Fibroblast of lung (primary cell): Measurements from ENCODE around the gene MXI1. TPM values are rescaled to one million over a fixed set of nuclear protein-coding genes. Genes with fewer than 3 reads are reported as not detected.

Experiments
- DNase-seq, 2 donors: peaks; one replicate each; pipeline versions ENCODE4 v3.0.0 to v3.0.0-alpha.2; 2010; ENCODE audit warnings: low read depth in 2 of 2
- H2AFZ ChIP-seq: 2 replicates; pipeline ENCODE4 v1.5.1; 2012; ENCODE audit warnings: low read length, control low read depth, inconsistent platforms
- H3K27ac ChIP-seq: 2 replicates; pipeline ENCODE4 v1.5.1; 2011; ENCODE audit warnings: low read length, control low read depth; ENCODE audit not compliant: insufficient read depth
- H3K27me3 ChIP-seq: 2 replicates; pipeline ENCODE4 v1.5.1; 2011; ENCODE audit warnings: mild to moderate bottlenecking, low read length; ENCODE audit not compliant: control insufficient read depth, insufficient read depth
- H3K36me3 ChIP-seq: 2 replicates; pipeline ENCODE4 v1.5.1; 2011; ENCODE audit warnings: low read length; ENCODE audit not compliant: control insufficient read depth, insufficient read depth
- H3K4me1 ChIP-seq: 2 replicates; pipeline ENCODE4 v1.5.1; 2011; ENCODE audit warnings: low read length; ENCODE audit not compliant: control insufficient read depth, insufficient read depth; ENCODE audit errors: extremely low read depth
- H3K4me2 ChIP-seq: 2 replicates; pipeline ENCODE4 v1.5.1; 2011; ENCODE audit warnings: low read length, control low read depth; ENCODE audit not compliant: insufficient read depth; ENCODE audit errors: extremely low read depth
- H3K4me3 ChIP-seq, 4 experiments: fragments of 200-600 bp in 1 of 4; sonication (generic) in 1 of 4; replicated peaks in 1 of 4; 2 replicates each; pipeline ENCODE4 v1.5.1; 2011 to 2016; ENCODE audit warnings: low read length in 4 of 4, low read depth in 3 of 4, mild to moderate bottlenecking in 3 of 4, control low read depth in 2 of 4, inconsistent platforms in 1 of 4, mixed read lengths in 1 of 4; ENCODE audit not compliant: insufficient read depth in 1 of 4; ENCODE audit errors: control extremely low read depth in 1 of 4
- H3K79me2 ChIP-seq: 2 replicates; pipeline ENCODE4 v1.5.1; 2012; ENCODE audit warnings: mild to moderate bottlenecking, low read length, inconsistent platforms; ENCODE audit not compliant: control insufficient read depth, insufficient read depth
- H3K9ac ChIP-seq: 2 replicates; pipeline ENCODE4 v1.5.1; 2011; ENCODE audit warnings: mild to moderate bottlenecking, low read length, control low read depth; ENCODE audit not compliant: insufficient read depth
- H3K9me3 ChIP-seq: 2 replicates; pipeline ENCODE4 v1.5.1; 2012; ENCODE audit warnings: low read depth, low read length; ENCODE audit not compliant: control insufficient read depth, insufficient read depth
- H4K20me1 ChIP-seq: 2 replicates; pipeline ENCODE4 v1.5.1; 2011; ENCODE audit warnings: low read length; ENCODE audit not compliant: control insufficient read depth, insufficient read depth; ENCODE audit errors: extremely low read depth
- CTCF ChIP-seq, 2 donors: IDR thresholded peaks in 1 of 2; conservative IDR thresholded peaks in 1 of 2; 1 replicate in 1 of 2; 2 replicates in 1 of 2; pipeline ENCODE4 v1.5.1; 2011 to 2012; ENCODE audit warnings: low read length in 2 of 2, control low read depth in 1 of 2, inconsistent platforms in 1 of 2, low read depth in 1 of 2, mild to moderate bottlenecking in 1 of 2
- EZH2 ChIP-seq: IDR thresholded peaks from 2 replicates; pipeline ENCODE4 v1.5.1; 2012; ENCODE audit warnings: low read length, control low read depth, mild to moderate bottlenecking; ENCODE audit errors: missing control alignments
- polyA plus RNA-seq, 2 donors: library from polyadenylated mRNA; depleted of rRNA in 1 of 2; stranded (reverse) in 1 of 2; unstranded in 1 of 2; fragments of >200 nt; gene quantifications; 2 replicates each; pipeline ENCODE4 v1.2.1, GENCODE V29; 2011 to 2012; ENCODE audit warnings: missing spikeins in 1 of 2
- total RNA-seq: library from RNA; depleted of rRNA; stranded (reverse); fragments of >200 nt; gene quantifications from 2 replicates; pipeline ENCODE4 v1.2.1, GENCODE V29; 2014

The MXI1 gene
- total and polyA plus RNA-seq, 2 donors (not counting 1 experiment from before 2014, with no cell fraction given): 18.7 to 40.1 TPM

GRCh38 chr10:110304780-110305421 lies 97.5 kb downstream of the MXI1 start, which contains the start of gene SMNDC1:
Gene SMNDC1 (minus strand): TSS chr10:110304920. CDS start chr10:110303587, 1,333 bp downstream.
- H3K9me3 ChIP-seq: no peaks in the 10 kb centered on the region
- peak within 1 kb of the TSS; percentile 4 for H2AFZ ChIP-seq
- peak within 1 kb of the TSS; percentile 86 for H3K27ac ChIP-seq
- peak; percentile 97 to 98 for DNase-seq
- peak within 1 kb of the TSS; percentile 88 to 94 (median 91) for H3K4me3 ChIP-seq
- H3K79me2 ChIP-seq: peaks cover 44% of the 10 kb centered on the region
- peak within 1 kb of the TSS; percentile 91 for H3K9ac ChIP-seq
- no peaks in the 10 kb centered on the region for H4K20me1 ChIP-seq
- no peaks in the 10 kb centered on the region for H3K27me3 ChIP-seq
- H3K36me3 ChIP-seq: peaks cover 2% of the 10 kb centered on the region
- no peaks in the 10 kb centered on the region for H3K4me1 ChIP-seq
- no peak for TF ChIP-seq CTCF (conservative IDR thresholded peaks at IDR 0.05 in 1 of 2, IDR thresholded peaks at IDR 0.05 in 1 of 2; ENCODE audit: low read depth in 1 of 2, low read length in 2 of 2)
- no peak for TF ChIP-seq EZH2
- peak within 1 kb of the TSS; percentile 87 for H3K4me2 ChIP-seq

GRCh38 chr10:110305767-110306451 lies 98.5 kb downstream of the MXI1 start:
- H3K36me3 ChIP-seq: peaks cover 2% of the 10 kb centered on the region
- no peaks in the 10 kb centered on the region for H3K4me1 ChIP-seq
- no peaks in the 10 kb centered on the region for H3K27me3 ChIP-seq
- H3K27ac ChIP-seq: peak overlapping the region; percentile 86
- peak overlapping the region; percentile 81 for H3K4me2 ChIP-seq
- DNase-seq: peak; percentile 90 to 91
- no peaks in the 10 kb centered on the region for H3K9me3 ChIP-seq
- H3K9ac ChIP-seq: no peak overlapping the region
- TF ChIP-seq EZH2: no peak
- TF ChIP-seq CTCF (conservative IDR thresholded peaks at IDR 0.05 in 1 of 2, IDR thresholded peaks at IDR 0.05 in 1 of 2; ENCODE audit: low read depth in 1 of 2, low read length in 2 of 2): peak; percentile 66 to 69
- H3K4me3 ChIP-seq: peak overlapping the region in 1 of 4 experiments; percentile 77
- no peaks in the 10 kb centered on the region for H4K20me1 ChIP-seq
- H2AFZ ChIP-seq: no peak overlapping the region
- peaks cover 36% of the 10 kb centered on the region for H3K79me2 ChIP-seq

GRCh38 chr10:110306452-110306768 lies 99.0 kb downstream of the MXI1 start:
- Histone ChIP-seq H3K27me3 (no peaks in the 10 kb centered on the region), H3K4me3 (no peak overlapping the region), H3K4me1 (no peaks in the 10 kb centered on the region), H3K79me2 (peaks cover 33% of the 10 kb centered on the region), H3K4me2 (no peak overlapping the region), H3K9me3 (no peaks in the 10 kb centered on the region), H3K9ac (no peak overlapping the region), H4K20me1 (no peaks in the 10 kb centered on the region), H2AFZ (no peak overlapping the region), H3K27ac (no peak overlapping the region), H3K36me3 (no peaks in the 10 kb centered on the region)
- no peak for DNase-seq
- TF ChIP-seq EZH2 (no peak), CTCF (conservative IDR thresholded peaks at IDR 0.05 in 1 of 2, IDR thresholded peaks at IDR 0.05 in 1 of 2; ENCODE audit: low read depth in 1 of 2, low read length in 2 of 2) (no peak)
